Smooth muscle cell (in vitro differentiated cells): Measurements from ENCODE around the gene CHST8. TPM values are rescaled to one million over a fixed set of nuclear protein-coding genes. Genes with fewer than 3 reads are reported as not detected.

Experiments used
- DNase-seq: peaks from one replicate; lab custom pipeline; 2025; ENCODE audit not compliant: unreplicated experiment; lab: John Stamatoyannopoulos, UW
- H2AFZ ChIP-seq: fragments of 200-600 bp; sonication (generic); 2 replicates; pipeline ENCODE4 v1.6.0; 2016; ENCODE audit warnings: antibody characterized with exemption, low read depth, mild to moderate bottlenecking
- H3F3A ChIP-seq: fragments of 200-600 bp; sonication (generic); 2 replicates; pipeline ENCODE4 v1.6.0; 2017; ENCODE audit warnings: antibody characterized with exemption, low read depth
- H3K27ac ChIP-seq: fragments of 200-600 bp; sonication (generic); 2 replicates; pipeline ENCODE4 v1.5.1; 2016; ENCODE audit warnings: low read depth, mild to moderate bottlenecking
- H3K27me3 ChIP-seq: fragments of 200-600 bp; sonication (generic); 2 replicates; pipeline ENCODE4 v1.6.1; 2016; ENCODE audit warnings: low read depth, mild to moderate bottlenecking
- H3K36me3 ChIP-seq: fragments of 200-600 bp; sonication (generic); 2 replicates; pipeline ENCODE4 v1.5.1; 2016; ENCODE audit warnings: low read depth
- H3K4me1 ChIP-seq: fragments of 200-600 bp; sonication (generic); 2 replicates; pipeline ENCODE4 v1.5.1; 2016; ENCODE audit warnings: low read depth
- H3K4me2 ChIP-seq: fragments of 200-600 bp; sonication (generic); 2 replicates; pipeline ENCODE4 v1.6.0; 2016; ENCODE audit warnings: mild to moderate bottlenecking
- H3K4me3 ChIP-seq: fragments of 200-600 bp; sonication (generic); 2 replicates; pipeline ENCODE4 v1.5.1; 2016; ENCODE audit warnings: mild to moderate bottlenecking
- H3K79me2 ChIP-seq: fragments of 200-600 bp; sonication (generic); 2 replicates; pipeline ENCODE4 v1.6.0; 2016; ENCODE audit warnings: low read depth, mild to moderate bottlenecking
- H3K9ac ChIP-seq: fragments of 200-600 bp; sonication (generic); 2 replicates; pipeline ENCODE4 v1.6.0; 2016; ENCODE audit warnings: low read depth
- H3K9me3 ChIP-seq: fragments of 200-600 bp; sonication (generic); replicated peaks from 2 replicates; pipeline ENCODE4 v1.5.1; 2016; ENCODE audit warnings: low read depth
- H4K20me1 ChIP-seq: fragments of 200-600 bp; sonication (generic); 2 replicates; pipeline ENCODE4 v1.6.0; 2016; ENCODE audit warnings: low read depth
- WGBS: methylation state at CpG from one replicate; pipeline ENCODE4 v1.1.7; 2016; ENCODE audit warnings: low lambda C conversion rate; 5-methylcytosine and 5-hydroxymethylcytosine counted together
- polyA plus RNA-seq: library from polyadenylated mRNA; unstranded; fragments of >200 nt; fragmentation: Nextera tagmentation; extraction: Ambion mirVana; gene quantifications from 2 replicates; pipeline ENCODE4 v1.2.1, GENCODE V29; 2016
- total RNA-seq: library from RNA; depleted of rRNA; stranded (reverse); fragments of >200 nt; gene quantifications from 2 replicates; pipeline ENCODE4 v1.2.3, GENCODE V29; 2014
- TF ChIP-seq, protein P1 (sequence below): fragments of 200-600 bp; sonication (generic); IDR thresholded peaks from 2 replicates; pipeline ENCODE4 v1.5.1; 2017; ENCODE audit warnings: borderline replicate concordance, mild to moderate bottlenecking, antibody characterized with exemption; ENCODE audit not compliant: insufficient read depth, poor library complexity, severe bottlenecking

CHST8 gene
- total and polyA plus RNA-seq, 2 experiments from 2014 or later: not detected

DNA sequence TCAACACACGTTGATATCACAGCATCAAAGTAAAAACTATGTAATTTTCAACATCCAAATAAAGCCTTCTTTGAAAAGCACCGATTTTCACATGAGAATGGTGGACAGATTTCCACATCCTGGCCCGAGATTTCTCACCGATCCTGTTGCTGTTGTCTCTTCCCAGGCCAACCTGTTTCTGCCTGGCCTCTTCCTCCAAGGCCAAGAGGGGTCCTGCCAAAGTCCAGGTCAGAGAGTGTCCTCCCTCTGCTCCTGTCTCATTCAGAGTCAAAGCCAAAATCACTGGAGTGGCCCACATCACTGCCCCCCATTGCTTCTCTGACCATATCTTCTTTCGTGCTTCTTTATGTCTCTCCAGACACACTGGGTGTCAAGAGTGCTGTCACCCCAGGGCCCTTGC is 49.5 kb downstream of the CHST8 start:
- Histone ChIP-seq H3K36me3 (no peaks in the 10 kb centered on the region), H3K79me2 (no peaks in the 10 kb centered on the region), H3K27me3 (no peaks in the 10 kb centered on the region), H3K4me2 (no peak overlapping the region), H3K9me3 (no peaks in the 10 kb centered on the region), H4K20me1 (no peaks in the 10 kb centered on the region), H3K27ac (no peak overlapping the region), H2AFZ (no peak overlapping the region), H3K9ac (no peak overlapping the region), H3K4me3 (no peak overlapping the region), H3K4me1 (no peaks in the 10 kb centered on the region), H3F3A (no peaks in the 10 kb centered on the region)
- 84% methylated on average over 5 of the region's 5 CpGs for WGBS
- DNase-seq: no peak
- TF ChIP-seq, protein P1, sequence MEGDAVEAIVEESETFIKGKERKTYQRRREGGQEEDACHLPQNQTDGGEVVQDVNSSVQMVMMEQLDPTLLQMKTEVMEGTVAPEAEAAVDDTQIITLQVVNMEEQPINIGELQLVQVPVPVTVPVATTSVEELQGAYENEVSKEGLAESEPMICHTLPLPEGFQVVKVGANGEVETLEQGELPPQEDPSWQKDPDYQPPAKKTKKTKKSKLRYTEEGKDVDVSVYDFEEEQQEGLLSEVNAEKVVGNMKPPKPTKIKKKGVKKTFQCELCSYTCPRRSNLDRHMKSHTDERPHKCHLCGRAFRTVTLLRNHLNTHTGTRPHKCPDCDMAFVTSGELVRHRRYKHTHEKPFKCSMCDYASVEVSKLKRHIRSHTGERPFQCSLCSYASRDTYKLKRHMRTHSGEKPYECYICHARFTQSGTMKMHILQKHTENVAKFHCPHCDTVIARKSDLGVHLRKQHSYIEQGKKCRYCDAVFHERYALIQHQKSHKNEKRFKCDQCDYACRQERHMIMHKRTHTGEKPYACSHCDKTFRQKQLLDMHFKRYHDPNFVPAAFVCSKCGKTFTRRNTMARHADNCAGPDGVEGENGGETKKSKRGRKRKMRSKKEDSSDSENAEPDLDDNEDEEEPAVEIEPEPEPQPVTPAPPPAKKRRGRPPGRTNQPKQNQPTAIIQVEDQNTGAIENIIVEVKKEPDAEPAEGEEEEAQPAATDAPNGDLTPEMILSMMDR: no peak

DNA sequence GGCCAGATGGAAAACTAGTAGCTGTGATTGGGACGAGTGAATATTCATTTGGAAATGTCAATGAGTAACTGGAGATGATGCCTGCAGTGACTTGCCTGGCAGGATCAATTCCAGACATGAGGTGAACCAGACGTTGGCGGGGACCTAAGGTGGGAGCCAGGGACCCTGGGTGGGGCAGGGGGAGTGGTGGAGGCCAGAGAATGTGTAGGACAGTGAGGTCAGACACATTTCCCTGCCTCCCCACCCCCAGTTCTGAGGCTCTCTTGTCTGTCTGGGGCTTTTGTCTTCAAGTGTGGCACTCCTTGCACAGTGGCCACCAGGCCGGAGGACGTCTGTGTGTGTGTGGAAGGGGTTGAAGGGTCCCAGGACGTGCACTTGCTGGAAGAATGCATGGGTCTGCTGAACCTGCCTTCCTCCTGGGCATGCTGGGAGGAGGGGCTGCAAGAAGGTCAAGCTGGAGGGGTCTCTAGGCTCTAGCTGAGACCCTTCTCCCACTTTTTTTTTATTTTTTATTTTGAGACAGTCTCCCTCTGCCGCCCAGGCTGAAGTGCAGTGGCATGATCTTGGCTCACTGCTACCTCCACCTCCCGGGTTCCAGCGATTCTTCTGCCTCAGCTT is 51.6 kb downstream of the CHST8 start:
- 85% methylated on average over 9 of the region's 9 CpGs for WGBS
- Histone ChIP-seq H3K4me1 (no peaks in the 10 kb centered on the region), H3K9me3 (no peaks in the 10 kb centered on the region), H3K27me3 (no peaks in the 10 kb centered on the region), H3K9ac (no peak overlapping the region), H4K20me1 (no peaks in the 10 kb centered on the region), H3K4me2 (no peak overlapping the region), H3K36me3 (no peaks in the 10 kb centered on the region), H2AFZ (no peak overlapping the region), H3K79me2 (no peaks in the 10 kb centered on the region), H3F3A (no peaks in the 10 kb centered on the region), H3K4me3 (no peak overlapping the region), H3K27ac (no peak overlapping the region)
- DNase-seq: no peak
- TF ChIP-seq, protein P1: no peak

DNA sequence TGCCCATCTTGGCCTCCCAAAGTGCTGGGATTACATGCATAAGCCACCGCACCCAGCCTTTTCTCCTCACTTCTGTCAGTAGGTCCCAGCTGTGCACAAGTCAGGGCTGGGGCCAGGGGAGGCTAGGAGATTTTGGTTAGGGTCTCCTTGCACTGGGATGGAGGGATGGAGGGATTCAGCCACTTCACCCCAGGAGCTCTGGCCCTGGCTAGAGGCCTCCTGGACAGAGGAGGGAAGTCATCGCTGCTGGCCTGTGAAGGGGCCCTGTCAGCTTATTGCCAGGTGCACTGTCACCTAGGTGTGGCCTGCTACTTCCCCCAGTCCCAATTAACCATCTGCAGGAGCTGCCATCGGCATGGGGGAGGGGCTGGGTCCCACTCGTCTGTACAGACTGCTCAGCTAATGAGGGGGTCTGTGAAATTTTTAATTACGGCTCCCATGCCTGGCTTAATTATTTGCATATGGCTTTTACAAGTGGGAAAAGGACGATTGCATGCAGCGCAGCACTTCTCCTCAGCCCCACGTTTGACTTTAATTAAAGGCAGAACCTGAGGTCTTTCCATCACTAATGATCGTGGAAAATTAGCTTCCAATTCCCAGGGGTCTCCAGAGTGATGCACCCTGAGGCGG is 52.4 kb downstream of the CHST8 start:
- TF ChIP-seq, protein P1: no peak
- Histone ChIP-seq H3K27ac (no peak overlapping the region), H3K4me3 (no peak overlapping the region), H3F3A (no peaks in the 10 kb centered on the region), H3K79me2 (no peaks in the 10 kb centered on the region), H3K9ac (no peak overlapping the region), H2AFZ (no peak overlapping the region), H3K36me3 (no peaks in the 10 kb centered on the region), H4K20me1 (no peaks in the 10 kb centered on the region), H3K4me2 (no peak overlapping the region), H3K9me3 (no peaks in the 10 kb centered on the region), H3K27me3 (no peaks in the 10 kb centered on the region), H3K4me1 (no peaks in the 10 kb centered on the region)
- 82% methylated on average over 10 of the region's 10 CpGs for WGBS
- no peak for DNase-seq
